Neural crest cell (in vitro differentiated cells): ENCODE results near the gene ASMTL. TPM values are rescaled to one million over a fixed set of nuclear protein-coding genes. Genes with fewer than 3 reads are reported as not detected.
A peak's percentile ranks its signal among the peaks of the same experiment; 100 is the strongest.

Experiments used
- DNase-seq: peaks from one replicate; pipeline ENCODE4 v3.0.0; 2021; ENCODE audit warnings: low read depth, mixed read lengths, low spot score
- H3K27ac Mint-ChIP-seq: one replicate; pipeline ENCODE4 v1.8.0; 2021; ENCODE audit warnings: mild to moderate bottlenecking, mixed read lengths; ENCODE audit not compliant: unreplicated experiment
- H3K27me3 Mint-ChIP-seq: 2 replicates; pipeline ENCODE4 v1.8.0; 2021; ENCODE audit warnings: low read depth, mild to moderate bottlenecking, mixed read lengths
- H3K36me3 Mint-ChIP-seq: 2 replicates; pipeline ENCODE4 v1.8.0; 2021; ENCODE audit warnings: low read depth, mild to moderate bottlenecking, mixed read lengths
- H3K4me1 Mint-ChIP-seq: 2 replicates; pipeline ENCODE4 v1.8.0; 2021; ENCODE audit warnings: mixed read lengths
- H3K4me3 Mint-ChIP-seq: one replicate; pipeline ENCODE4 v1.8.0; 2021; ENCODE audit warnings: mild to moderate bottlenecking, mixed read lengths
- H3K9me3 Mint-ChIP-seq: 2 replicates; pipeline ENCODE4 v1.8.0; 2021; ENCODE audit warnings: mixed read lengths
- total RNA-seq: library from RNA; stranded (reverse); gene quantifications from 2 replicates; pipeline ENCODE4 v1.2.1, GENCODE V29; 2021
- TF ChIP-seq, protein P1 (sequence below): fragments of 200-600 bp; sonication (generic); conservative IDR thresholded peaks from 2 replicates; pipeline ENCODE4 v1.5.0; 2021; ENCODE audit warnings: antibody characterized with exemption, mild to moderate bottlenecking

ASMTL gene
- total RNA-seq, 1 donor from 2014 or later, result 37.4 TPM

DNA sequence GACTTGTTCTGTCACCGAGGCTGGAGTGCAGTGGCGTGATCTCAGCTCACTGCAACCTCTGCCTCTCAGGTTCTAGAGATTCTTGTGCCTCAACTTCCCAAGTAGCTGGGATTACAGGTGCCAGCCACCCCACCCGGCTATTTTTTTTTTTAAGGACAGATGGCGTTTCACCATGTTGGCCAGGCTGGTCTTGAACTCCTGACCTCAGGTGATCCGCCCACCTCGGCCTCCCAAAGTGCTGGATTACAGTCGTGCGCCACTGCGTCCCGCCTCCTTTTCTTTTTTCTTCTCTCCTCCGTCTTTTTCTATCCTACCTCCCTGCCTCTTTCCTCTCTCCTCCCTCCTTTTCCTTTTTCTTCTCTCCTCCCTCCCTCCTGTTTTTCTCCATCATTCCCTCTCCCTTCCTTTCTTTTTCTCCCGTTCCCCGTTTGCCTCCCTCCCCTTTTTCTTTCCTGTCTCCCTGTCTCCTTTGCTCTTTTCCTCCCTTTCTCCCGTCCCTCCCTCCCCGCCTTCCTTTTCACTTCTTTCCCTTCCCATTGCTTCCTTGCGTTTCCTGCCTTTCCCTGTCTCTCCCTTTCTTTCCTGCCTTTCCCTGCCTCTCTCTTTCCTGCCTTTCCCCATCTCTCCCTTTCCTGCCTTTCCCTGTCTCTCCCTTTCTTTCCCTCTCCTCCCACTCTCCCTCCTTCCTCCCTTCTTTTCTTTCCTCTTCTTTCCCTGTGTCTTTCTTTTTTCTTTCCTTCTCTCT is 58.7 kb downstream of the ASMTL start:
- DNase-seq, result no peak
- TF ChIP-seq, protein P1, sequence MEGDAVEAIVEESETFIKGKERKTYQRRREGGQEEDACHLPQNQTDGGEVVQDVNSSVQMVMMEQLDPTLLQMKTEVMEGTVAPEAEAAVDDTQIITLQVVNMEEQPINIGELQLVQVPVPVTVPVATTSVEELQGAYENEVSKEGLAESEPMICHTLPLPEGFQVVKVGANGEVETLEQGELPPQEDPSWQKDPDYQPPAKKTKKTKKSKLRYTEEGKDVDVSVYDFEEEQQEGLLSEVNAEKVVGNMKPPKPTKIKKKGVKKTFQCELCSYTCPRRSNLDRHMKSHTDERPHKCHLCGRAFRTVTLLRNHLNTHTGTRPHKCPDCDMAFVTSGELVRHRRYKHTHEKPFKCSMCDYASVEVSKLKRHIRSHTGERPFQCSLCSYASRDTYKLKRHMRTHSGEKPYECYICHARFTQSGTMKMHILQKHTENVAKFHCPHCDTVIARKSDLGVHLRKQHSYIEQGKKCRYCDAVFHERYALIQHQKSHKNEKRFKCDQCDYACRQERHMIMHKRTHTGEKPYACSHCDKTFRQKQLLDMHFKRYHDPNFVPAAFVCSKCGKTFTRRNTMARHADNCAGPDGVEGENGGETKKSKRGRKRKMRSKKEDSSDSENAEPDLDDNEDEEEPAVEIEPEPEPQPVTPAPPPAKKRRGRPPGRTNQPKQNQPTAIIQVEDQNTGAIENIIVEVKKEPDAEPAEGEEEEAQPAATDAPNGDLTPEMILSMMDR, result no peak
- no peaks in the 10 kb centered on the region for H3K27me3 Mint-ChIP-seq
- H3K27ac Mint-ChIP-seq, result peak overlapping the region; percentile 98
- H3K9me3 Mint-ChIP-seq, result no peaks in the 10 kb centered on the region
- H3K36me3 Mint-ChIP-seq, result peaks cover 17% of the 10 kb centered on the region
- H3K4me1 Mint-ChIP-seq, result peaks cover 36% of the 10 kb centered on the region
- H3K4me3 Mint-ChIP-seq, result peak overlapping the region; percentile 90

DNA sequence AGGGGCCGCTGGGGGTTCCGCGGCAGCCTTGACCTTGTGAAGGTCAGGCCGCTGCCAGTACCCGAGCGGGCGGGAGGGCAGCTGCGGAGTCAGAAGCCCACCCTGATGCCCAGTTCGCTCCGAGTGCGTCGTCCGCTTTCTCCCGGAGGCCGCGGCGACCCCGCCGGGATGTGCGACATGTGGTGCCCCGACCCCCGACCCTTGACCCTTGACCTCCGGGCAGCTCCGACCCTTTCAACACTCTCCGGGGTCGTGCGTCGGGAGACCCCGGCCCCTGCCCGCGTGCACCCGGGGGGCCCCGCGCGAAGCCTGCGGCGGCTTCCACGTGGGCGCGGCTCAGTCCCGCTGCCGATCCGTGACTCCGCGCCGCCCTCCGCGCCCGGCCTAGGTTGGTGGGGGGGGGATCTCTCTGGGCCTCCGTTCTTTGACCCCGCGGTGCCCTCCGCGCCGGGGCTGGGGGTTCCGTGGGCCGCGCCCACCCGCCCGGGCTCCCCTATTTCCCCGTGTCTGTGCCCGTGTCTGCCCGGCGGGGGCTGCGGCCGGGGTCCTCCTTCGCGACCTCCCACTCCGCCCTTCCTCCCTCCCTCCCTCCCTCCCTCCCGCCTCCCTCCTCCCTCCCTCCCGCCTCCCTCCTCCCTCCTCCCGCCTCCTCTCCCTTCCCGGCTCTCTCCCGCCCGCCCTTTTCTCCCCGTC is 60.2 kb downstream of the ASMTL start:
- Mint-ChIP-seq H3K9me3 (no peaks in the 10 kb centered on the region), H3K27me3 (peaks cover 3% of the 10 kb centered on the region), H3K27ac (peak overlapping the region; percentile 81), H3K4me1 (peaks cover 43% of the 10 kb centered on the region), H3K4me3 (peak overlapping the region; percentile 92), H3K36me3 (peaks cover 30% of the 10 kb centered on the region)
- TF ChIP-seq, protein P1, result no peak
- peak; percentile 43 for DNase-seq

DNA sequence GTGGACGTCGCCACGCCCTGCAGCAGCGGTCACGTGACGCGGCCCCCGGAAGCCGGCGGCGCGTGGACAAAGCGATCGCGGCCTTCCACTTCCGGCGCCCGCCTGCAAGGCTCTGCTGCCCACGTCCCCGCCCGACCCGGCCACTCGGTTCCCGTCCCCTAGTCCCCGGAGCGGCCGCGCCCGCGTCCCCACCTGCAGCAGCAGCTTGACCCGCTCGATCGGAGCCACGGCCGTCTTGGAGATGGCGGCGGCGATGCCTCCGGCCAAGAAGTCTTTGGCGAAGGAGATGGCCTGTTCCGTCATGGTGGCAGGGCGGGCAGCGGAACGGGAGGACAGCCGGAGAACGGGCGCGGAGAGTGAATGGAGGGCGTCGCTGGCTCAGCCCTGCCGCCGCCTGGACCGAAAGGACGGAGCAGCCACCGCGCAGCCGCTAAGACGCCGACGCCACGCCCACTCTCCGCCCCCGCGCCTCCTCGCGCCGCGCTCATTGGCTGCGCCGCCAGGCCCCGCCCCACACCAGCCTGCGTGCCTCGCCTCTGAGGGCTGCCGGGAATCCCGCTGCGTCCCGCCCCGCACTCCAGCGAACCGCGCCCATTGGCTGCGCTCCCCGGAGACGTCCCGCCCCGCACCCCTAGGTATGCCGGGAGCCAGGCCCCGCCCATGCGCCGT is 60.9 kb downstream of the ASMTL start, which contains the start of gene SLC25A6:
Gene SLC25A6, minus strand, starts transcription at position 407 of the 669 bp plus-strand sequence. Its CDS starts 104 bp downstream, at position 303.
- DNase-seq, result peak; percentile 99
- Mint-ChIP-seq H3K4me3 (peak within 1 kb of the TSS; percentile 92), H3K27me3 (peaks cover 3% of the 10 kb centered on the region), H3K9me3 (no peaks in the 10 kb centered on the region), H3K36me3 (peaks cover 30% of the 10 kb centered on the region), H3K4me1 (peaks cover 43% of the 10 kb centered on the region), H3K27ac (peak within 1 kb of the TSS; percentile 98)
- TF ChIP-seq, protein P1, result peak; percentile 42

DNA sequence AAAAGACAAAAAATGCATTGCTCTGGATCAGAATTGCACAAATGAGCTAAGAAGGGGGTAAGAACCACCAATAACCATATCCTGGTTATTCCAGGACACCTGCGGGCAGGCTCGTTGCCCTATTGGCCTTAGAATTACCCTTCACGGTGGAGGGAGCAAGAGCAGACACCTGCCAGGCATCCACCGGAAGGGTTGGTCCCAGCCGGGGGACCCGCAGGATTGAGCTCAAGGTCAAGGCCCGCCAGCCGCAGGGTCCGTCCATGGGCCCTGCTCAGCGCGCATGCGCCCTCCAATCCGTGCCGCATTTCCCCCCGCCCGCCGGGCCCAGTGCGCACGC is 61.4 kb downstream of the ASMTL start:
- TF ChIP-seq, protein P1, result no peak
- Mint-ChIP-seq H3K36me3 (peaks cover 35% of the 10 kb centered on the region), H3K27ac (no peak overlapping the region), H3K27me3 (peaks cover 3% of the 10 kb centered on the region), H3K4me3 (peak overlapping the region; percentile 92), H3K9me3 (no peaks in the 10 kb centered on the region), H3K4me1 (peaks cover 43% of the 10 kb centered on the region)
- peak; percentile 91 for DNase-seq

DNA sequence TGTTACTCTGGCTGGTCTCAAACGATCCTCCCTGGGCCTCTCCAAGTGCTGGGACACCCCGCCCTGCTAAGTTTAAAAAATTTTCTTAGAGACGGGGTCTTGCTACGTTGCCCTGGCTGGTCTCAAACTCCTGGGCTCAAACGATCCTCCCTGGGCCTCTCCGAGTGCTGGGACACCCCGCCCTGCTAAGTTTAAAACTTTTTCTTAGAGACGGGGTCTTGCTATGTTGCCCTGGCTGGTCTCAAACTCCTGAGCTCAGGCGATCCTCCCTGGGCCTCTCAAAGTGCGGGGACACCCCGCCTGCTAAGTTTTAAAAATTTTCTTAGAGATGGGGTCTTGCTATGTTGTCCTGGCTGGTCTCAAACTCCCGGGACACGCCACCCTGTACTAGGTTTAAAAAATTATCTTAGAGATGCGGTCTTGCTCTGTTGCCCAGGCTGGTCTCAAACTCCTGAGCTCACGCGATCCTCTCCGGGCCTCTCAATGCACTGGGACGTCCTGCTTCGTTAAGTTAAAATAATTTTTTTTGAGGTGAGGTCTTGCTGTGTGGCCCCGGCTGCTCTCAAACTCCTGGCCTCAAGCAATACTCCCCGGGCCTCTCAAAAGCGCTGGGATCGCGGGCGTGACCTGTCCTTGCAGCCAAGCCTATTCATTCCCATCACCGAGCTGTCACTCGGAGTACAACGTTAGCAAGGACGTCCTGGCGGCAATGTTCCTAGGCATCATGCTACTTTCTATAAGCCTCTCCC is 61.9 kb downstream of the ASMTL start:
- no peak for DNase-seq
- peaks cover 3% of the 10 kb centered on the region for H3K27me3 Mint-ChIP-seq
- H3K4me1 Mint-ChIP-seq, result peaks cover 37% of the 10 kb centered on the region
- TF ChIP-seq, protein P1, result no peak
- no peaks in the 10 kb centered on the region for H3K9me3 Mint-ChIP-seq
- H3K36me3 Mint-ChIP-seq, result peaks cover 32% of the 10 kb centered on the region
- no peak overlapping the region for H3K27ac Mint-ChIP-seq
- H3K4me3 Mint-ChIP-seq, result peak overlapping the region; percentile 92
